Neural cell (in vitro differentiated cells): ENCODE data around the gene CPE.

Experiments
- CTCF ChIP-seq: fragments of 450-650 bp; IDR thresholded peaks from 2 replicates; pipeline ENCODE4 v1.5.1; 2014; ENCODE audit warnings: antibody characterized with exemption, mild to moderate bottlenecking, moderate library complexity; ENCODE audit not compliant: poor library complexity, severe bottlenecking
- EP300 ChIP-seq: fragments of 450-650 bp; conservative IDR thresholded peaks from 2 replicates; pipeline ENCODE4 v1.6.1; 2014; ENCODE audit warnings: antibody characterized with exemption, mild to moderate bottlenecking, moderate library complexity; ENCODE audit not compliant: poor library complexity, severe bottlenecking
- EZH2 ChIP-seq: fragments of 200-600, 300-800 bp; shearing (Covaris generic), sonication (generic); IDR thresholded peaks from 2 replicates; pipeline ENCODE4 v1.6.1; 2014; ENCODE audit warnings: antibody characterized with exemption, low read length, borderline replicate concordance, mild to moderate bottlenecking; ENCODE audit not compliant: insufficient read depth, poor library complexity, severe bottlenecking
- MXI1 ChIP-seq: fragments of 450-650 bp; conservative IDR thresholded peaks from 2 replicates; pipeline ENCODE4 v1.6.1; 2014; ENCODE audit warnings: antibody characterized with exemption, mild to moderate bottlenecking; ENCODE audit not compliant: poor library complexity, severe bottlenecking
- POLR2AphosphoS5 ChIP-seq: IDR thresholded peaks from 2 replicates; pipeline ENCODE4 v1.6.1; 2012
- RAD21 ChIP-seq: fragments of 450-650 bp; conservative IDR thresholded peaks from 2 replicates; pipeline ENCODE4 v1.6.1; 2014; ENCODE audit warnings: antibody characterized with exemption, mild to moderate bottlenecking, moderate library complexity
- REST ChIP-seq: IDR thresholded peaks from 2 replicates; pipeline ENCODE4 v1.6.1; 2012; ENCODE audit warnings: borderline replicate concordance
- SMC3 ChIP-seq: fragments of 450-650 bp; conservative IDR thresholded peaks from 2 replicates; pipeline ENCODE4 v1.6.1; 2014; ENCODE audit warnings: antibody characterized with exemption, mild to moderate bottlenecking, moderate library complexity; ENCODE audit not compliant: poor library complexity
- TAF1 ChIP-seq: IDR thresholded peaks from 2 replicates; pipeline ENCODE4 v1.6.1; 2012; ENCODE audit warnings: low read depth

GRCh38 chr4:165388756-165389155 lies 9.9 kb downstream of the CPE start:
- TF ChIP-seq CTCF = no peak
- TF ChIP-seq EZH2 = no peak
- TF ChIP-seq POLR2AphosphoS5 = no peak
- no peak for TF ChIP-seq TAF1
- TF ChIP-seq MXI1 = no peak
- no peak for TF ChIP-seq EP300
- TF ChIP-seq REST = no peak
- TF ChIP-seq SMC3 = no peak
- TF ChIP-seq RAD21 = no peak
